Lower leg skin (tissue), 3 donors: ENCODE measurements around the gene PLCG2.

Experiments used
- CTCF ChIP-seq, 3 donors: fragments of 450-650 bp; IDR thresholded peaks; one replicate each; pipeline ENCODE4 v1.5.1; 2016; ENCODE audit warnings: antibody characterized with exemption in 3 of 3, mild to moderate bottlenecking in 3 of 3, moderate library complexity in 2 of 3
- POLR2A ChIP-seq, 2 donors: fragments of 450-650 bp; IDR thresholded peaks; one replicate each; pipeline ENCODE4 v1.6.1; 2016 to 2017; ENCODE audit warnings: antibody characterized with exemption in 2 of 2, mild to moderate bottlenecking in 1 of 2, moderate library complexity in 1 of 2

GRCh38 chr16:81738783-81739496 lies 40.2 kb upstream of the PLCG2 start:
- TF ChIP-seq CTCF (IDR thresholded peaks at IDR 0.05) (no peak), POLR2A (IDR thresholded peaks at IDR 0.05) (no peak)
